ENCODE results near the gene COL4A5.
"Not testable (repeated sequence)": the region's sequence is repeated elsewhere in the genome, so short reads cannot be mapped to it uniquely, and the experiment has no call there.

Gene COL4A5

DNA sequence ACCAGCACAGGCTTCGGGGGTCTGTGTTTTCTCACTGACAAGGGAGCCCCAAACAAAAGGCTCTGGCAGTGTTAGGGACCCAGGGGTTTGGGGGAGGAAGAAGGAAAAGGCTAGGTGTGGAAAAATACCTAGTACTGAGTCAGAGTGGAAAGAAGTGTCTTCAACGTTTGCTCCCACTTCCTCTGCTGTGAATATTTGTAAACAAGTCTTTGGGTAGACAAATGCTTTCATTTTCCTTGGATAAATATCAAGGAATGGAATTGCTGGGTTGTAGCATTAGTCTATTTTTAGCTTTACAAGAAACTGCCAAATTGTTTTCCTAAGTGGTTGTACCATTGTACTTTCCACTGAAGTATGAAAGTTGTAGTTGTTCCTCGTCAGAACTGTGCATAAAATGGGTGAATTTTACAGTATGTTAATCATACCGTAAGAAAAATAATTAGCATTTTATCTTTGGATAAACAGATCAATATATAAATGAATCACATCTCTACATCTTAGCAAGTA, 17.4 kb downstream of the COL4A5 start:
- TF ChIP-seq POLR2AphosphoS5 (IDR thresholded peaks at IDR 0.05; ENCODE audit: low read depth): no peak
- no peak for DNase-seq (ENCODE audit: low read depth in 1 of 2, low spot score in 1 of 2)
- no peaks in the 10 kb centered on the region for H3K27me3 ChIP-seq (ENCODE audit: insufficient read depth, poor library complexity, severe bottlenecking)
- no peak overlapping the region for H3K4me3 ChIP-seq (replicated peaks; ENCODE audit: insufficient read depth, low read length)
- no peak overlapping the region for H3K27ac ChIP-seq (replicated peaks)

DNA sequence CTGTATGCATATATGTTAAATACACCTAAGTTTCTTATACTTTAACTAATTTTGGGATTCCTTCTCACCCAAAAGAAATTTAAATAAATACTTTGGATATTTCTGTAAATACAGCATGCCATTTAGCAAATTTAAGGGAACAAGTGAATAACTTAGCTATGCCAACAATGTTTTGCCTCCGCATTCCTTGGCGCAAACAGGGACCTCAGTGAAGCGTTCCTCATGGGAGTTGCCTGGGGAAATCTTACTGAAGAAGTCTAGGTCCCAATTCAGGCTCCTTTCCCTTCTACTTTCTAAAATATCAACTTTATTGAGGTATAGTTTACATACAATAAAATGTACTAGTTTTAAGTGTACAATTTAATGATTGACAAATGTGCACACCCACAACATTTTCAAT, 25.0 kb downstream of the COL4A5 start:
- no peak for TF ChIP-seq SPI1 (IDR thresholded peaks at IDR 0.05; ENCODE audit: borderline replicate concordance, low read depth)
- no peak for TF ChIP-seq GABPA (IDR thresholded peaks at IDR 0.05; ENCODE audit: low read depth)
- TF ChIP-seq, protein P1, sequence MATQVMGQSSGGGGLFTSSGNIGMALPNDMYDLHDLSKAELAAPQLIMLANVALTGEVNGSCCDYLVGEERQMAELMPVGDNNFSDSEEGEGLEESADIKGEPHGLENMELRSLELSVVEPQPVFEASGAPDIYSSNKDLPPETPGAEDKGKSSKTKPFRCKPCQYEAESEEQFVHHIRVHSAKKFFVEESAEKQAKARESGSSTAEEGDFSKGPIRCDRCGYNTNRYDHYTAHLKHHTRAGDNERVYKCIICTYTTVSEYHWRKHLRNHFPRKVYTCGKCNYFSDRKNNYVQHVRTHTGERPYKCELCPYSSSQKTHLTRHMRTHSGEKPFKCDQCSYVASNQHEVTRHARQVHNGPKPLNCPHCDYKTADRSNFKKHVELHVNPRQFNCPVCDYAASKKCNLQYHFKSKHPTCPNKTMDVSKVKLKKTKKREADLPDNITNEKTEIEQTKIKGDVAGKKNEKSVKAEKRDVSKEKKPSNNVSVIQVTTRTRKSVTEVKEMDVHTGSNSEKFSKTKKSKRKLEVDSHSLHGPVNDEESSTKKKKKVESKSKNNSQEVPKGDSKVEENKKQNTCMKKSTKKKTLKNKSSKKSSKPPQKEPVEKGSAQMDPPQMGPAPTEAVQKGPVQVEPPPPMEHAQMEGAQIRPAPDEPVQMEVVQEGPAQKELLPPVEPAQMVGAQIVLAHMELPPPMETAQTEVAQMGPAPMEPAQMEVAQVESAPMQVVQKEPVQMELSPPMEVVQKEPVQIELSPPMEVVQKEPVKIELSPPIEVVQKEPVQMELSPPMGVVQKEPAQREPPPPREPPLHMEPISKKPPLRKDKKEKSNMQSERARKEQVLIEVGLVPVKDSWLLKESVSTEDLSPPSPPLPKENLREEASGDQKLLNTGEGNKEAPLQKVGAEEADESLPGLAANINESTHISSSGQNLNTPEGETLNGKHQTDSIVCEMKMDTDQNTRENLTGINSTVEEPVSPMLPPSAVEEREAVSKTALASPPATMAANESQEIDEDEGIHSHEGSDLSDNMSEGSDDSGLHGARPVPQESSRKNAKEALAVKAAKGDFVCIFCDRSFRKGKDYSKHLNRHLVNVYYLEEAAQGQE (IDR thresholded peaks at IDR 0.05; ENCODE audit: insufficient replicate concordance, low read depth): no peak
- TF ChIP-seq, protein P2, sequence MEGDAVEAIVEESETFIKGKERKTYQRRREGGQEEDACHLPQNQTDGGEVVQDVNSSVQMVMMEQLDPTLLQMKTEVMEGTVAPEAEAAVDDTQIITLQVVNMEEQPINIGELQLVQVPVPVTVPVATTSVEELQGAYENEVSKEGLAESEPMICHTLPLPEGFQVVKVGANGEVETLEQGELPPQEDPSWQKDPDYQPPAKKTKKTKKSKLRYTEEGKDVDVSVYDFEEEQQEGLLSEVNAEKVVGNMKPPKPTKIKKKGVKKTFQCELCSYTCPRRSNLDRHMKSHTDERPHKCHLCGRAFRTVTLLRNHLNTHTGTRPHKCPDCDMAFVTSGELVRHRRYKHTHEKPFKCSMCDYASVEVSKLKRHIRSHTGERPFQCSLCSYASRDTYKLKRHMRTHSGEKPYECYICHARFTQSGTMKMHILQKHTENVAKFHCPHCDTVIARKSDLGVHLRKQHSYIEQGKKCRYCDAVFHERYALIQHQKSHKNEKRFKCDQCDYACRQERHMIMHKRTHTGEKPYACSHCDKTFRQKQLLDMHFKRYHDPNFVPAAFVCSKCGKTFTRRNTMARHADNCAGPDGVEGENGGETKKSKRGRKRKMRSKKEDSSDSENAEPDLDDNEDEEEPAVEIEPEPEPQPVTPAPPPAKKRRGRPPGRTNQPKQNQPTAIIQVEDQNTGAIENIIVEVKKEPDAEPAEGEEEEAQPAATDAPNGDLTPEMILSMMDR (IDR thresholded peaks at IDR 0.05; ENCODE audit: insufficient read depth, low read length): no peak
- no peak for TF ChIP-seq POLR2AphosphoS5 (IDR thresholded peaks at IDR 0.05; ENCODE audit: low read depth)
- DNase-seq (ENCODE audit: low read depth in 1 of 2, low spot score in 1 of 2): no peak
- H3K27ac ChIP-seq (replicated peaks): no peak overlapping the region
- H3K4me3 ChIP-seq (replicated peaks; ENCODE audit: insufficient read depth, low read length): no peak overlapping the region
- H3K27me3 ChIP-seq (ENCODE audit: insufficient read depth, poor library complexity, severe bottlenecking): no peaks in the 10 kb centered on the region

DNA sequence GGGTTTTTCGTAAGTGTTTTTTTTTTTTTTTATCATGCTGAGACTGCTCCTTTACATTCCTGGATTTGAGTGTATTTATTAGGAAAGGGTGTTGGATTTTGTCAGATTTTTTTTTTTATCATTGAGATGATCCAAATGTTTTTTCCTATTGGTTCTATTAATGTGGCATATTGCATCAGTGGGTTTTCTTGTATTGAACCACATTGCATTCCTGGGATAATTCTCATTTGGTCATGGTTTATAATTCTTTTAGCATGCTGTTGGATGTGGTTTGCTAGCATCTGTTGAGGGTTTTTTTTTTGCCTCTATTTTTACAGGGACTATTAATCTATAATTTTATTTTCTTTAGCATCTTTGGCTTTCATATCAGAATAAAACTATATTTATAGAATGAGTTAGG, 28.8 kb downstream of the COL4A5 start:
- Histone ChIP-seq H3K4me3 (replicated peaks; ENCODE audit: insufficient read depth, low read length) (no peak overlapping the region), H3K27ac (replicated peaks) (no peak overlapping the region), H3K27me3 (ENCODE audit: insufficient read depth, poor library complexity, severe bottlenecking) (no peaks in the 10 kb centered on the region)
- DNase-seq (ENCODE audit: low read depth in 1 of 2, low spot score in 1 of 2): no peak
- TF ChIP-seq POLR2AphosphoS5 (IDR thresholded peaks at IDR 0.05; ENCODE audit: low read depth) (no peak), SPI1 (IDR thresholded peaks at IDR 0.05; ENCODE audit: borderline replicate concordance, low read depth) (no peak)

DNA sequence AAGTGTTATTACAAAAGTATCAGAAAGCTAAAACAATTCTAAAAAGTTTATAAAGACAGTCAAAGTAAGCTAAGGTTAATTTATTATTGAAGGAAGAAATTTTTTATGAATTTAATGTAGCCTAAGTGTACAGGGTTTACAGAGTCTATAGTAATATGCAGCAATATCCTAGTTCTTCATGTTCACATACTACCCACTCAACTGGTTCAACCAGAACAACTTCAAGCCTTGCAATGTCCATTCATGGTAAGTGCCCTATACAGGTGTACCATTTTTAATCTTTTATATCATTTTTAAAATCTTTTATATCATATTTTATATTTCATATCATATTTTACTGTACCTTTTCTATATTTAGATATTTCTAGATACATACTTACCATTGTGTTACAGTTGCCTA, 34.3 kb downstream of the COL4A5 start:
- no peak overlapping the region for H3K4me3 ChIP-seq (replicated peaks; ENCODE audit: insufficient read depth, low read length)
- TF ChIP-seq SPI1 (IDR thresholded peaks at IDR 0.05; ENCODE audit: borderline replicate concordance, low read depth) (no peak), GABPA (IDR thresholded peaks at IDR 0.05; ENCODE audit: low read depth) (no peak), POLR2AphosphoS5 (IDR thresholded peaks at IDR 0.05; ENCODE audit: low read depth) (no peak)
- TF ChIP-seq, protein P1 (IDR thresholded peaks at IDR 0.05; ENCODE audit: insufficient replicate concordance, low read depth): no peak
- TF ChIP-seq, protein P2 (IDR thresholded peaks at IDR 0.05; ENCODE audit: insufficient read depth, low read length): no peak
- DNase-seq (ENCODE audit: low read depth in 1 of 2, low spot score in 1 of 2): no peak
- H3K27ac ChIP-seq (replicated peaks): no peak overlapping the region
- H3K27me3 ChIP-seq (ENCODE audit: insufficient read depth, poor library complexity, severe bottlenecking): no peaks in the 10 kb centered on the region

DNA sequence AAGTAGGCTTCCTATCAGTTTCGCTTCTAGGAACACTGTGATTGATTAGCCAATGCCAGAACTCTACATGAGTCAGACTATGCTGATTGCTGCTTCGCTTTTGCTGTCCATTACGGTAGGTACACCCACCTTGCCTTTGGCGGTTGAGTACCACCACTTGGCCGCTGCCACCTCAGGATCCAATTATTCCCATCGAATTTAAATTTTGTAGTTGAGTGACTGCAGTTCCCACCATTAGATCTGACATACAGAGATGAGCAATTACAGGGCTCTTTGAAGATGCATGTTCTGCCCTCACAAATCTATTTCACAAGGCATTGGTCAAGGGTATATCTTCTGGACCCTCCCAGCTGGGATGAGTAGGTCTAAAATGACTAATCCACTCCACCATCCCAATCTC, 41.9 kb downstream of the COL4A5 start:
- H3K27me3 ChIP-seq (ENCODE audit: insufficient read depth, poor library complexity, severe bottlenecking); H3K27ac ChIP-seq (replicated peaks); H3K4me3 ChIP-seq (replicated peaks; ENCODE audit: insufficient read depth, low read length); DNase-seq (ENCODE audit: low read depth in 1 of 2, low spot score in 1 of 2): not testable (repeated sequence)
